DMS53 treated with DMSO at 0.1 percent for 48 hours (cell line): Measurements from ENCODE around the gene RAC2.

Experiments used
- DNase-seq: peaks from one replicate; lab custom pipeline; 2025; ENCODE audit not compliant: unreplicated experiment; lab: John Stamatoyannopoulos, UW

The RAC2 gene

GRCh38 chr22:37190262-37190780, 53.7 kb downstream of the RAC2 start:
- DNase-seq, result no peak

- DNase-seq, result no peak
These were observed 55.1 kb downstream of the RAC2 start for GRCh38 chr22:37188901-37189466.

GRCh38 chr22:37187891-37188761, 55.9 kb downstream of the RAC2 start, which contains the start of gene C1QTNF6:
Gene C1QTNF6, minus strand, starts transcription at chr22:37188247. Its CDS starts 34 bp downstream, at chr22:37188213.
- no peak for DNase-seq

- DNase-seq, result no peak
These were observed 56.5 kb downstream of the RAC2 start for GRCh38 chr22:37187552-37187890.

GRCh38 chr22:37186997-37187522, 57.0 kb downstream of the RAC2 start:
- no peak for DNase-seq

- DNase-seq, result no peak
These were observed 57.7 kb downstream of the RAC2 start for GRCh38 chr22:37186228-37186996.

- no peak for DNase-seq
These were observed 58.3 kb downstream of the RAC2 start for GRCh38 chr22:37185646-37186227.

GRCh38 chr22:37184816-37185541, 59.1 kb downstream of the RAC2 start:
- no peak for DNase-seq

- no peak for DNase-seq
These were observed 59.7 kb downstream of the RAC2 start for GRCh38 chr22:37184380-37184755.

GRCh38 chr22:37183432-37184379, 60.4 kb downstream of the RAC2 start:
- no peak for DNase-seq

GRCh38 chr22:37182949-37183245, 61.2 kb downstream of the RAC2 start:
- DNase-seq, result no peak

GRCh38 chr22:37182101-37182948, 61.7 kb downstream of the RAC2 start:
- DNase-seq, result no peak

- no peak for DNase-seq
These were observed 62.4 kb downstream of the RAC2 start for GRCh38 chr22:37181681-37182080.

GRCh38 chr22:37180531-37181231, 63.4 kb downstream of the RAC2 start:
- no peak for DNase-seq

- no peak for DNase-seq
These were observed 64.2 kb downstream of the RAC2 start for GRCh38 chr22:37179622-37180420.

GRCh38 chr22:37179126-37179470, 65.0 kb downstream of the RAC2 start:
- DNase-seq, result no peak
